Activated CD4-positive, alpha-beta memory T cell treated with anti-CD3 and anti-CD28 coated beads for 36 hours (primary cell): Measurements from ENCODE around the gene CCDC85C. TPM values are rescaled to one million over a fixed set of nuclear protein-coding genes. Genes with fewer than 3 reads are reported as not detected.

Experiments used
- CTCF ChIA-PET: fragments of 350-600 bp; sonication (Branson Sonifier 250); formaldehyde crosslinking; loops from one replicate; lab custom pipeline; 2021; ENCODE audit warnings: antibody characterized with exemption, inconsistent platforms; lab: Charles Lee
- POLR2A ChIA-PET: fragments of 350-600 bp; sonication (Branson Sonifier 250); formaldehyde crosslinking; loops from one replicate; lab custom pipeline; 2021; ENCODE audit warnings: antibody characterized with exemption; lab: Charles Lee
- DNase-seq: peaks from one replicate; pipeline ENCODE4 v3.0.0-alpha.2; 2020
- H3K27ac Mint-ChIP-seq: one replicate; pipeline ENCODE4 v1.8.0; 2021; ENCODE audit warnings: mixed read lengths
- H3K27me3 Mint-ChIP-seq: one replicate; pipeline ENCODE4 v1.8.0; 2021; ENCODE audit warnings: mixed read lengths
- H3K36me3 Mint-ChIP-seq: one replicate; pipeline ENCODE4 v1.8.0; 2021; ENCODE audit warnings: mixed read lengths
- H3K4me1 Mint-ChIP-seq: one replicate; pipeline ENCODE4 v1.8.0; 2021; ENCODE audit warnings: low read depth, mixed read lengths
- H3K4me3 Mint-ChIP-seq: one replicate; pipeline ENCODE4 v1.8.0; 2021; ENCODE audit warnings: mild to moderate bottlenecking, mixed read lengths
- H3K9me3 Mint-ChIP-seq: one replicate; pipeline ENCODE4 v1.8.0; 2021; ENCODE audit warnings: mixed read lengths
- intact Hi-C: fragments of 100-400 bp; cut with micrococcal nuclease; formaldehyde crosslinking; loops from one replicate; pipeline ENCODE4 v1.15.1; 2023
- total RNA-seq, 2 experiments: library from RNA; stranded (reverse); gene quantifications; one replicate each; pipeline ENCODE4 v1.2.3, GENCODE V29; 2021

Gene CCDC85C
- total RNA-seq, 2 experiments from 2014 or later = 10.7 to 12.3 TPM

DNA sequence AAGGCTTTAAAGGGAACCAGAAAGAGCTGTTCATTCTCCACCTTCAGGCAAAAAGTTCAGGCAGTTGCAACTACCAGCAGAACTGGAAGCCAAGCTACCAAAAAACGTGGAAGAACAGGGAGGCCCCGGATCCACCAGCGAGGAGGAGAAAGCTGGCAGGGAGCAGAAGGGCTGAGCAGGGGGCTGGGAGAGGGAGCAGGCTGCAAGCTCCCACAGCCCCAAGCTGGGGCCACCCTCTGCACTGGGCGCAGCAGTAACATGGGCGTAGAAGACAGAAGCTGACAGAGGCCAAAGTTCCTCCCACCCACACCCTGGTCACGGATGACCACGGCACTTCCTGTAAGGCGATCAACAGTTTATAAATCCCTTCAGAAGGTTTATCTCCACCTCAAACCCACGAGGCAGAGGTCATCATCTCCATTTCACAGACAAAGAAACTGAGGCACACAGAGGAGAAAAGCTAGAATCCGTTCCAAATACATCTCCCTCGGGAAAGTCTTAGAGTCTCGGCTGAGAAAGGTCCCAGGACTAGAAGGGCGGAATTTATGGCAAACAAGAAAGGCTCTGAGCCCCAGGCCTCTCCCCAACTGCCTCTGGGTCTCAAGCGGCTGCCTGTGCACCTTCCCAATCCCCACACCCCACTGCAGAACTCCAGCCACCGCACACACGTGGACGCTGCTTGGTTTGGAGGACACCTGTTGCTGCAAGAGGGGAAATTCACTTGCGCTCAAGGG lies 1.8 kb downstream of the CCDC85C start:
- Mint-ChIP-seq H3K36me3 (no peaks in the 10 kb centered on the region), H3K27ac (no peak overlapping the region), H3K9me3 (no peaks in the 10 kb centered on the region), H3K4me3 (peak overlapping the region; percentile 55), H3K27me3 (no peaks in the 10 kb centered on the region), H3K4me1 (peaks cover 26% of the 10 kb centered on the region)
- CTCF ChIA-PET = interaction anchor here (1.1 kb wide), 1 partner anchor 82 kb away, joined by 3 read pairs; the partner anchor contains the start of gene CYP46A1
- POLR2A ChIA-PET = interaction anchor here (1.2 kb wide), 1 partner anchor 121 kb away, joined by 4 read pairs; the partner anchor contains the start of genes CCNK and SETD3
- DNase-seq = peak; percentile 40
- intact Hi-C loops = loop anchor here (10.0 kb wide), 1 partner anchor 463 kb away; the partner anchor contains the start of gene EVL

DNA sequence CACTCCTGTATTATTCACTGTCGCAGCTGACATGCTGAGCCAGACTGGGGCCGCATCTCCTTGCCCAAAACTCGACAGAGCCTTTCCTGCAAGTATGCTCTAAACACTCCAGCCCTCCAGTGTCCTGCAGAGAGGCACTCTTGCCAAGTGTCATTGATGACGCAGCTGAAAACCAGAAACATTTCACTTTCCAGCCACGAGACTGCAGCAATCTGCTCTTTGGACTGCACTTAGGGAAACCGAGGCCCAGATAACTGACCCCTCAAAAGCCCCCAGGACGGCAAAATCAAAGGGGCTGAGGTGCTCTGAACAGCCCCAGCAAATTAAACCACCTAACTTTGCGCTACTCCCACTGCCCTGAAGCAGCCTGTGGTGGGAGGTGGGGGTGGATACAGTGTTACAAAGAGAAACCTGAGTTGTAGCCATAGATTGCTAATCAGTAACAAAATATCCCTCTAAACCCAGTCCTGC lies 2.6 kb downstream of the CCDC85C start:
- CTCF ChIA-PET = interaction anchor here (1.1 kb wide), 1 partner anchor 83 kb away, joined by 3 read pairs; the partner anchor contains the start of gene CYP46A1
- intact Hi-C loops = loop anchor here (10.0 kb wide), 1 partner anchor 463 kb away; the partner anchor contains the start of gene EVL
- Mint-ChIP-seq H3K36me3 (no peaks in the 10 kb centered on the region), H3K4me1 (peaks cover 27% of the 10 kb centered on the region), H3K9me3 (no peaks in the 10 kb centered on the region), H3K27me3 (no peaks in the 10 kb centered on the region), H3K4me3 (no peak overlapping the region), H3K27ac (no peak overlapping the region)
- no peak for DNase-seq
- POLR2A ChIA-PET = interaction anchor here (1.2 kb wide), 1 partner anchor 120 kb away, joined by 4 read pairs; the partner anchor contains the start of genes CCNK and SETD3

DNA sequence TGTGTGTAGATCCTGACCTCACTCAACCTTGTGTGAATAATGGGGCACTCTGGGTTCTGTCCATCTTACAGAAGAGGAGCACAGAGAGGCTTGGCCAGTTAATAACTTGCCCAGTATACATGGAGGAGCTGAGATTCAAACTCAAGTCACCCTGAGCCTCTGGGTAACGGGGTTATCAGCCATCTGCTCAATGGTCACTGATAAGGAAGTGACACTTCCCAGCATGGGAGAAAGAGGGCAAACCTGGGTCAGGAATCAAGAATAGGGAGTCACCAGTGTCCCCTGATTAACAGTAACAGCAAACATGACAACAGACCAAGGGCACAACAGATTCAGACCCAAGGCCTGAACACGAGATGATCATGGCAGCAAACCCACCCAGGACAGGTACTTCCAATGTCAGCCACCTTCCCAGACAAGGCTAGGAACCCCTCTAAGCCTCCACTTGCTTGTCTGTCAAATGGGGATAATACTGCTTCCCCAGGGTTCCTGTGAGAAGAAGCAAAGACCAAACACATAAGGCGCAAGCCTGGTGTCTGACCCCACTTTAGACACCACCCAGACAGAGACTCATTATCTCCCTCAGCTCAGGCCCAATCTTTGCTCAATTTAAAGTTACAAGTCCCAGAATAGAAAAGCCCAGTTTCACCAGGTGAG lies 3.6 kb downstream of the CCDC85C start:
- no peak overlapping the region for H3K27ac Mint-ChIP-seq
- no peaks in the 10 kb centered on the region for H3K36me3 Mint-ChIP-seq
- POLR2A ChIA-PET = no interaction called here
- no peaks in the 10 kb centered on the region for H3K27me3 Mint-ChIP-seq
- H3K4me1 Mint-ChIP-seq = peaks cover 30% of the 10 kb centered on the region
- H3K4me3 Mint-ChIP-seq = no peak overlapping the region
- CTCF ChIA-PET = no interaction called here
- no peak for DNase-seq
- H3K9me3 Mint-ChIP-seq = no peaks in the 10 kb centered on the region
- intact Hi-C loops = loop anchor here (10.0 kb wide), 1 partner anchor 464 kb away; the partner anchor contains the start of gene EVL

DNA sequence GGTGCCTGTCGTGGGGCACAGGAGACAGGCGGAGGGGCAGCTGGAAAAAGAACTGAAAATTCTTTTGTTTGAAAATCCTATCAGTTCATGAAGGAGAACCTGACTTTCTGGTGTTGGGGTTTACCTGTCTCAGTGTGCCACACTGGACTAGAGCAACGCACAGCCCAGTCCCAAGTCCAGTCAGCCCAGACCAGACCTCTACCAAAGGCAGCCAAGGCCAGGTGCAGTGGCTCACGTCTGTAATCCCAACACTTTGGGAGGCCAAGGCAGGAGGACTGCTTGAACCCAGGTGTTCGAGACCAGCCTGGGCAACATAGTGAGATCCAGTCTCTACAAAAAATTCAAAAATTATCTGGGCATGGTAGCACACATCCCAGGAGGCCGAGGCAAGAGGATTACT lies 4.6 kb downstream of the CCDC85C start:
- Mint-ChIP-seq H3K27ac (no peak overlapping the region), H3K36me3 (no peaks in the 10 kb centered on the region)
- CTCF ChIA-PET = no interaction called here

DNA sequence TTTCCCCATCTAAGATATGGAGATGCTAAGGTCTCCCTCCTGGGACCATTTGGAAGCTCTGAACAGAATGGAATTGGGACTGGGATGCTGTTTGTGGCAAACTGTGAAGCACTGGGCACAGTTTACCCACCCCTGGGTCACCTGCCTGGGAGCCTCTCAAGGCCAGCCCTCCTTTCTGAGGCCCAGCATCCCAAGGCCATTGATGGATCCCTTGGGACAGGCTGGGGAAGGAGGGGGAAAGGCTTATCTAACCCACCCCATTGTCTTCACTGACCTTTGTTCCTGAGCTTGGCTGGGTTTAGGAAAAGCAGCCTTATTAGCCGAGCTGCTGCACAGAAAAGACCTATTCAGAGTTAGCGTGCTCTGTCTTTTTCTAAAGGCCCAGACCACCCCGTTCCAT lies 5.2 kb downstream of the CCDC85C start:
- no peak for DNase-seq
- Mint-ChIP-seq H3K4me1 (peaks cover 40% of the 10 kb centered on the region), H3K27ac (no peak overlapping the region), H3K36me3 (no peaks in the 10 kb centered on the region), H3K9me3 (no peaks in the 10 kb centered on the region), H3K27me3 (no peaks in the 10 kb centered on the region), H3K4me3 (no peak overlapping the region)
- POLR2A ChIA-PET = no interaction called here
- CTCF ChIA-PET = no interaction called here
- intact Hi-C loops = no loop called here

More for the DNA sequence above, 4.6 kb downstream of the CCDC85C start:
- no peak for DNase-seq
- Mint-ChIP-seq H3K9me3 (no peaks in the 10 kb centered on the region), H3K27me3 (no peaks in the 10 kb centered on the region), H3K4me1 (peaks cover 38% of the 10 kb centered on the region), H3K4me3 (no peak overlapping the region)
- intact Hi-C loops = no loop called here
- POLR2A ChIA-PET = no interaction called here

DNA sequence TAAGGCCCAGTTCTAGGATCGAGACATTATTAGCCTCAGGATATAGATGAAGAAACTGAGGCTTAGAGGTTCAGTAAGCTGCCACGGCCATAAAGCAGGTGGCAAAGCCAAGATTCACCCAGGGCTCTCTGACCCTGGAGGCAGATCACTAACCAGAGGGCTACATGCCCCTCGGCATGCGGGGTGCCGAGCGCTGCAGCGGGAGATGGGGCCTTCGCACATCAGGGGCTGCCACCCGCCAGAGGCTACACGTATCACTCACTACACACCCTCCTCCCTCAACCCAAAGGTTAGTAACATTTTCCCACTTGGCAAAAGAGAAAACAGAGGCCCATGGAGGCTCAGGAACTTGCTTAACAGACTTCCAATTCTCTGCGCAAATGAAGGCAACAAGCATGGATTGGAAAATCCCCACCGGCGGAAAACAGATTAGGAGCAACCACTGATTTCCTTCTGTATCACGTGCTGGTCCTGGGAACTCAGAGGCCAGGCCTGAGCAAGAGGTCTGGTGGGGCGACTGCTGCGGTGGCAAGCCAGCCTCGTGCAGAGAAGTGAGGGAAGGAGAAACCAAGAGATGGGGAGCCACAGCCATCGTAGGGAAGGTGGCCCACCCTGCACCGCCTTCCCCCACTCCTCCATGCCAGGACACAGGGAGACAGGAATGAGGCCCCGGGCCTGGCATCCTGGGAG lies 6.0 kb downstream of the CCDC85C start:
- no peaks in the 10 kb centered on the region for H3K27me3 Mint-ChIP-seq
- POLR2A ChIA-PET = no interaction called here
- DNase-seq = no peak
- H3K36me3 Mint-ChIP-seq = no peaks in the 10 kb centered on the region
- intact Hi-C loops = no loop called here
- H3K27ac Mint-ChIP-seq = no peak overlapping the region
- H3K4me3 Mint-ChIP-seq = no peak overlapping the region
- no peaks in the 10 kb centered on the region for H3K9me3 Mint-ChIP-seq
- H3K4me1 Mint-ChIP-seq = peaks cover 40% of the 10 kb centered on the region
- CTCF ChIA-PET = no interaction called here

DNA sequence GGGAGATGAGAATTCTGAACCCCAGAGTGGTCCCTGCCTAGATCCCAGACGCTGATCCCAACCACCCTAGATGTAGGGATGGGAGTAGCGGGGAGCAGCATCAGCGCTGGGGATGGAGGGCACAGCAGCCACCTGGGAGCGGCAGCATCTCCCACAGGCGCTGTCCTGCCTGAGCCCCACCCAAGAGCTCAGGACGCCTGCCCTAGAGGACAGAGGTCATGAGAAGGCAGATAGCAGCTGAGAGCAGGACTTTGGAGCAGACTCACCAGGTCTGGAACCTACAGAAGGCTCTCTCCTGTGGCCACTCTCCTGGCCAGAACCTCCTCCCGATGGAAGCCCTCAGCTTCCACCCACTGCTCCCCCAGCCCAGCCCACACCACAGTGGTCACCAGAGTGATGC lies 7.2 kb downstream of the CCDC85C start:
- ChIA-PET CTCF (no interaction called here), POLR2A (no interaction called here)
- H3K4me1 Mint-ChIP-seq = peaks cover 29% of the 10 kb centered on the region
- H3K4me3 Mint-ChIP-seq = no peak overlapping the region
- H3K27ac Mint-ChIP-seq = no peak overlapping the region
- H3K27me3 Mint-ChIP-seq = no peaks in the 10 kb centered on the region
- no peaks in the 10 kb centered on the region for H3K9me3 Mint-ChIP-seq
- H3K36me3 Mint-ChIP-seq = no peaks in the 10 kb centered on the region
- DNase-seq = no peak
- intact Hi-C loops = no loop called here

DNA sequence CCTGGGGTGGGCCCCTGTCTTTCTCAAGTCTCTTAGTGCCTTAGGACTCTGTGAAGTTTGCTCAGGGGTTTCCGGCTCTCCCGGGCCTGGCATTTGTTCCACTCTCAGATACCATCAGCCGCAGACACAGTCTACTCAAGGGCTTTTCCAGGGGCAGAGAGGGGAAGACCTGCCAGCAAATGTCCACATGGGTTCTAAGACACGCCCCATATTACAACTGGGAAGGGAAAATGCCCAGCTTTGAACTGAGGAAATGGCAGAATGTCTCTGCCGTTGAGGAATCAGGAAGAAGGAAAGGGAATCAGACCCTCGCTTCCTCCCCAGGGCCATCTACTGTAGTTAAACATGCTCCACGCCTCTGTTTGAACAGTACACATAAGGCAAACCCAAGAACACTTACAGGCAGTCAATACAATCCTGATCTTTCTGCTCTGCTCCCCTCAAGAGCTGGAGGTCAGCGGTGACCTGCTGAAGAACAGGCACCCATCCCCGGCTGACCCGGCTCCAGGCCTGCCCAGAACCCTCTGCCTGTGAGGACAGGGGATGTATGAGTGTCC lies 7.9 kb downstream of the CCDC85C start:
- CTCF ChIA-PET = interaction anchor here (0.5 kb wide), 1 partner anchor 303 kb away, joined by 3 read pairs; no protein-coding TSS in a partner anchor
- no peak overlapping the region for H3K27ac Mint-ChIP-seq
- H3K9me3 Mint-ChIP-seq = no peaks in the 10 kb centered on the region
- intact Hi-C loops = no loop called here
- H3K4me1 Mint-ChIP-seq = peaks cover 23% of the 10 kb centered on the region
- H3K4me3 Mint-ChIP-seq = no peak overlapping the region
- DNase-seq = no peak
- H3K36me3 Mint-ChIP-seq = no peaks in the 10 kb centered on the region
- POLR2A ChIA-PET = interaction anchor here (2.0 kb wide), 1 partner anchor 8 kb away, joined by 12 read pairs; the partner anchor contains the start of gene CCDC85C
- H3K27me3 Mint-ChIP-seq = no peaks in the 10 kb centered on the region

DNA sequence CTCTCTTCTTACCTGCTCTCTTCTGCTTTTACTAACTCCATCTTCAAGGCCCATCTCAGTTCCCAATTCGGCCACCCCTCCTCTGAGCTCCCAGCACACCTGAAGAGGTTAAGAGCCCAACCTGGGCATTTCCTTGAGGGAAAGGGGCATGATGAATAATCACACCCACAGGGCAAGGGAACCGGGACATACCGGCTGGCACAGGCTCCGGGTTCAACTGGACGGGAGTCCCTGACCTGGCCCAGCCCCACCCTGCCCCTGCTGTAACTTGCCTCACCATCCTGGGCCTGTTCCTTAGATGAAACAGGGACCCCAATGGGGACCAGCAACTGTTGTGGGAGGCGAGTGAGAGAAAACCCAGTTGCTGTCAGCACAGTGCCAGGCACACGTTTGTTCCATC lies 8.5 kb downstream of the CCDC85C start:
- Mint-ChIP-seq H3K4me1 (peaks cover 22% of the 10 kb centered on the region), H3K36me3 (no peaks in the 10 kb centered on the region), H3K27me3 (no peaks in the 10 kb centered on the region), H3K9me3 (no peaks in the 10 kb centered on the region), H3K4me3 (no peak overlapping the region), H3K27ac (peak overlapping the region; percentile 68)
- POLR2A ChIA-PET = interaction anchor here (1.4 to 2.0 kb wide), 2 partner anchors 8 to 10 kb away, joined by 7 to 12 read pairs; partner anchors contain the start of gene CCDC85C
- intact Hi-C loops = loop anchor here (1.0 kb wide), 1 partner anchor 10 kb away; no protein-coding TSS in a partner anchor
- CTCF ChIA-PET = interaction anchor here (0.5 to 1.3 kb wide), 4 partner anchors 8 to 303 kb away, joined by 3 to 8 read pairs (median 4); partner anchors contain the start of gene CCDC85C
- DNase-seq = no peak

DNA sequence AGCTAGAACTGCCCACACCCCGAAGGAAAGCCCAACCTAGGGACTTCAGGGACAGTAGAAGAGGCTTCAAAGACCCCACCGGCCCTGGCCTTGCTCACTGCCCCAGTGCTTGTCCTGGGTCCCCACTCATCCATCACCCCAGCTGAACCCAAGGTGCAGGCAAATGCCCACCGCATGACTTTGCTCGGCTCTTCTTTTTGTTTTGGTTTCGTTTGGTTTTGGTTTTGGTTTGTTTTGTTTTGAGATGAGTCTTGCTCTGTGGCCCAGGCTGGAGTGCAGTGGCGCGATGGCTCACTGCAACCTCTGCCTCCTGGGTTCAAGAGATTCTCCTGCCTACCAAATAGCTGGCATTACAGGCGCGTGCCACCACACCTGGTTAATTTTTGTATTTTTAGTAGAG lies 9.0 kb downstream of the CCDC85C start:
- intact Hi-C loops = loop anchor here (1.0 kb wide), 1 partner anchor 10 kb away; no protein-coding TSS in a partner anchor
- Mint-ChIP-seq H3K36me3 (no peaks in the 10 kb centered on the region), H3K27ac (peak overlapping the region; percentile 68), H3K4me3 (peak overlapping the region; percentile 57), H3K27me3 (no peaks in the 10 kb centered on the region), H3K9me3 (no peaks in the 10 kb centered on the region), H3K4me1 (peaks cover 19% of the 10 kb centered on the region)
- ChIA-PET CTCF (interaction anchor here (0.9 to 1.3 kb wide), 5 partner anchors 9 to 598 kb away, joined by 3 to 8 read pairs (median 4); partner anchors contain the start of gene CCDC85C), POLR2A (interaction anchor here (1.4 to 2.0 kb wide), 2 partner anchors 9 to 11 kb away, joined by 7 to 12 read pairs; partner anchors contain the start of gene CCDC85C)
- DNase-seq = peak; percentile 75
